ENCODE data around the gene AGAP1.

AGAP1 gene

DNA sequence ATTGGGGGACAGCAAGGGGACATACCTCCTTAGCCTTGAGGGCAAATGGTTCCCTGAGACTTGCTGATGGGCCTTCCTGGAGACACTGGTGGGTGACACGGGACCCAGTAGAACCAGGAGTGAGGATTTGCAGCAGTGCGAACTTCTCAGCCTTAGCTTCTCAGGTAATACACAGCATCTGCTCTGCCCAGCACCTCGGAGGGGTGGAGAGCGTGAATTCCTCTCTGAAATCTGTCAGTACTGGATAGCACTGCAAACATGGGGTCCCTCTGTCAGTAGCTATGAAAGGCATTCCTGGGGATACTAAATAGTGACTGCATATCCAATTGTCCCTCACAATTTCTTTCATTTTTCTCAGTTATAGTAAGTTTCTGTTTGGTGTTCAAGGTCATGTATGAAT is 522.7 kb downstream of the AGAP1 start:
- DNase-seq (ENCODE audit: low read depth in 3 of 3, low spot score in 1 of 3): no peak

- no peak for DNase-seq (ENCODE audit: low read depth in 3 of 3, low spot score in 1 of 3)
Observed at GRCh38 chr2:236017446-236017845, 523.6 kb downstream of the AGAP1 start.

DNA sequence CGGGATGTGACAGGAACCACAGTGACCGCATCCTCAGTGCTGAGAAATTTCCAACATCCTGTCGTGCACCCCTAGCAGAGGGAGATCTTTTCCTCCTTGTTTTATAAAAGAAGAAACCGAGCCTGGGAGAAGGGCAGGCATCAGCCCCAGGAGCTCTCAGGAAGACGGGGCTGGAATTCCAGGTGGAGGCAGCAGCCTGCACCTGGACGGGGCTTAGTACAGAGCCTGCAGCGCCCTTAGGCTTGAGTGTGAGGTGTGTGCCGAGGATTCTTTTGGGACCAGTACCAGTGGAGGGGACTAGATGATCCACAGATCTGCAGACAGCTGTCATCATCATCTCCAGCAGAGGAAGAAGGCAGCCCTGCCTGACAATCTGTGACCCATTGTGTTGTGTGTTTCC is 525.6 kb downstream of the AGAP1 start:
- no peak for DNase-seq (ENCODE audit: low read depth in 3 of 3, low spot score in 1 of 3)

- DNase-seq (ENCODE audit: low read depth in 3 of 3, low spot score in 1 of 3): no peak
Observed at GRCh38 chr2:236021499-236022057, 527.7 kb downstream of the AGAP1 start.

GRCh38 chr2:236022128-236022527 is 528.3 kb downstream of the AGAP1 start:
- DNase-seq (ENCODE audit: low read depth in 3 of 3, low spot score in 1 of 3): no peak

DNA sequence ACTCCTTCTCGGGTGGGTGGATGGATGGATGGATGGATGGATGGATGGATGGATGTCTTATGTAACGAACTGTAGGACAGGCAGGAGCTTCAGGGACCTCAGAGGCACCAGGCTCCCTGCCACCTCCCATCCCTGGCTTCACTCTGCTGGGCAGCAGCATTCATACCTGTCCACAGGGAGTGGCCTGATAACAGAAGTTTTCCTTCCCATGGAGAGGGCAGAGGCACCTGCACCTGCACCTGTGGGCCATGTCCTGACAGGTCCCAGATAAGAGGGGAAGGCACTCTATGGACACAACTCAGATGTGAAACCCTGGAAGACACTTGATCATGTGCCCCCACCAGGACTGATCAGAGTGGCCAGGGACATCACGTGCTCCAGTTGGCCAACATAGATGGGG is 532.0 kb downstream of the AGAP1 start:
- no peak for DNase-seq (ENCODE audit: low read depth in 3 of 3, low spot score in 1 of 3)

DNA sequence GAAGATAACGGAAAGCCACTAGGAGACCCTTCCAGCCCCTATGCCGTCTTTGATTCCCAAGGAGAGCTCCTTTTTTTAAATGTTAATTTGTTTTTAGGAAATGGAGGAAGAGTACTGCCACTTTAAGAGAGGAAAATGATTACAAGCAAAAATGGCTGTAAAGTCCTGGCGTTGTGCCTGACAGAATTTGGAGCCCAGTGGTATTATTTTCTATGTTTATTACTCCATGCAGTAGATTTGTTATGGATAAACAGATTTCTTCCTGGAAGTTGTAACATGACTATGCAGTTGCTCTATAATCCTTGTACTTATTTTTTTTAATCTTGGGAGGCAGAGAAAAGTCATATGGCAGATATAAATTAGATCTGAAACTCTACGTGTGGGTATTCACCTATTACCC is 533.0 kb downstream of the AGAP1 start:
- no peak for DNase-seq (ENCODE audit: low read depth in 3 of 3, low spot score in 1 of 3)

GRCh38 chr2:236028066-236028465 is 534.2 kb downstream of the AGAP1 start:
- no peak for DNase-seq (ENCODE audit: low read depth in 3 of 3, low spot score in 1 of 3)

- DNase-seq (ENCODE audit: low read depth in 3 of 3, low spot score in 1 of 3): no peak
Observed at GRCh38 chr2:236033462-236033861, 539.6 kb downstream of the AGAP1 start.

DNA sequence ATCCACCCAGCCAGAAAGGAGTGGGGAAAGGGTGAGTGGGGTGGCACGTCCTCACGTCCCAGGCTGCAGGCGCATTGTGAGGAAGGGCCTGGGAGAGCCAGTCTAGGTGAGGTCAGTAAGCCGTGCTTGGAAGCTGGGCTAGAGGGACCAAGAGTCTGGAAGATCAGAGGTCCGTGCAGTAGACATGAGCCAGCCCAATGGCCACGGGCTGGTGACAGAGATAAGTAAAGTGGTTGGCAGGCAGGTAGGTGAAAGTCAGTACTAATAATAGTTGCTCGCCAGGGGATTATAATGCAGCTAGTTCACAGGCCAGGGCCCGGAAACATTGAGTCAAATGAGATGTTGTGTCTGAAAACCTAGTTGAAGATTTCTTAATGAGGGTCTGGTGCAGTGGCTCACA is 541.1 kb downstream of the AGAP1 start:
- no peak for DNase-seq (ENCODE audit: low read depth in 3 of 3, low spot score in 1 of 3)

GRCh38 chr2:236036045-236036444 is 542.2 kb downstream of the AGAP1 start:
- no peak for DNase-seq (ENCODE audit: low read depth in 3 of 3, low spot score in 1 of 3)

GRCh38 chr2:236038096-236038495 is 544.3 kb downstream of the AGAP1 start:
- no peak for DNase-seq (ENCODE audit: low read depth in 3 of 3, low spot score in 1 of 3)

DNA sequence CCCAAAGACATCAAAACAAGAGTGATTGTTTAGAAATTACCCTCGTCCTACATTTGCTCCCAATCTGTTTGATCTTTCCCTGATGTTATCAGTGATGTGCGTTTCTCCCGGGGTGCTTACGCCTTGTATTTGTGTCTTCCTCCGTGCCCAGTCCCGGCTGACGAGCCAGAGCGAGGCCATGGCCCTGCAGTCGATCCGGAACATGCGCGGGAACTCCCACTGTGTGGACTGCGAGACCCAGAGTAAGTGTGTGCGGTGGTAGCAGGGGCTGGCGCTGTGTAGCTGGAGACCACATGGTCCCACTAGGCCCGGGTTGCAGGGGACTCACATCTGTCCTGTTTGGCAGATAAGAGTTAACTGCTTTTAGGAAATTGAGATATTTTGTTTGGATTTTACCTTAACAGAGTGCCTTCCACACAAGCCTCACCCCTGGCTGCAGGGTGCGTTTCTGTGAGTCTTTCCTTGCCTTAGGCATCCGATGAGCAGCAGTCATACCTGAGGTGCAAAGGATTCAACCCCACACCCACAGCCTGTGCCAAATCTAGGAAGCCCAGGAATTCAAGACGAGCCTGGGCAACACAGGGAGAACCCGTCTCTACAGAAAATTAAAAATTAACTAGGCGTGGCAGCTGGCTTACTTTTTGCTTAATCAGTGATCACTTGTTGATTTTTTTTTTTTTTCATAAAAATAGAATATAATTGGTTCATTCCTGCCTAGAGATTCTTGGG is 546.9 kb downstream of the AGAP1 start:
- no peak for DNase-seq (ENCODE audit: low read depth in 3 of 3, low spot score in 1 of 3)

DNA sequence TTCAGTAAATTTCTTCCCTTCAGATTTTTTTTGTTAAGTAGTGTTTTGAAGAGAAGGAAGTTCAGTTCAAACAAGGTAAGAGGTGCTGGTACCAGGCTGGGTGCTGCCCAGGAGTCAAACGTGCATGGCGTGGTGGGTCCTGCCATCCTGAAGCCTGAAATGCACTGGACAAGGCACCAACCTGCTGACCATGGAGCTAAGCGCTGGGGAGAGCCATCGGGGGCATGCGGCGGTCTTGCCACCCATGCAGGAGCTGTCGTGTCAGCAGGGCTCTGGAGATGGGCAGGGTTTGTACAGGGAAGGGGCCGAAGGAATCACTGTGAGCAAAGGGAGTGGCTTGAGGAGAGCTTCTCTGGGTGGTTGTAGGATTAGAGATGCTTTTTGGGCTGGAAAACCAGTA is 547.8 kb downstream of the AGAP1 start:
- no peak for DNase-seq (ENCODE audit: low read depth in 3 of 3, low spot score in 1 of 3)

DNA sequence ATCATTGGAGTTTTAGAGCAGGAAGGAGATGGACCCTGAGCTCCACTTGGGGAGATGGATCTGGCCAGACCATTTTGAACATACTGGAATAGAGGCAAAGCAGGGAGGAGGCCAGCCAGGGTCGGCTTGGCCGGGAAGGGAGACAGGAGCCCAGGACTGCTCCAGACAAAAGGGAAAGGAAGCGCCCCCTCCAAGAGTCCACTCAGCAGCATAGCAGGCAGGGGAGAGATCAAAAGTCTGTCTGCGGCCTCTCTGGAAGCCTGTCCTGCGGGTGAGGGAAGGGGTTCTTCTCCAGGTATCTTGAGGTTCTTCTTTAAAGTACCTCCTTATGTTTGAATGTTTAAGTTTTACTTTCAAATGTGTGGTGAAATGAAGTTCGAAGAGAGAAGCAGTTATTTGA is 548.2 kb downstream of the AGAP1 start:
- DNase-seq (ENCODE audit: low read depth in 3 of 3, low spot score in 1 of 3): no peak

GRCh38 chr2:236044191-236044590 is 550.3 kb downstream of the AGAP1 start:
- DNase-seq (ENCODE audit: low read depth in 3 of 3, low spot score in 1 of 3): no peak

DNA sequence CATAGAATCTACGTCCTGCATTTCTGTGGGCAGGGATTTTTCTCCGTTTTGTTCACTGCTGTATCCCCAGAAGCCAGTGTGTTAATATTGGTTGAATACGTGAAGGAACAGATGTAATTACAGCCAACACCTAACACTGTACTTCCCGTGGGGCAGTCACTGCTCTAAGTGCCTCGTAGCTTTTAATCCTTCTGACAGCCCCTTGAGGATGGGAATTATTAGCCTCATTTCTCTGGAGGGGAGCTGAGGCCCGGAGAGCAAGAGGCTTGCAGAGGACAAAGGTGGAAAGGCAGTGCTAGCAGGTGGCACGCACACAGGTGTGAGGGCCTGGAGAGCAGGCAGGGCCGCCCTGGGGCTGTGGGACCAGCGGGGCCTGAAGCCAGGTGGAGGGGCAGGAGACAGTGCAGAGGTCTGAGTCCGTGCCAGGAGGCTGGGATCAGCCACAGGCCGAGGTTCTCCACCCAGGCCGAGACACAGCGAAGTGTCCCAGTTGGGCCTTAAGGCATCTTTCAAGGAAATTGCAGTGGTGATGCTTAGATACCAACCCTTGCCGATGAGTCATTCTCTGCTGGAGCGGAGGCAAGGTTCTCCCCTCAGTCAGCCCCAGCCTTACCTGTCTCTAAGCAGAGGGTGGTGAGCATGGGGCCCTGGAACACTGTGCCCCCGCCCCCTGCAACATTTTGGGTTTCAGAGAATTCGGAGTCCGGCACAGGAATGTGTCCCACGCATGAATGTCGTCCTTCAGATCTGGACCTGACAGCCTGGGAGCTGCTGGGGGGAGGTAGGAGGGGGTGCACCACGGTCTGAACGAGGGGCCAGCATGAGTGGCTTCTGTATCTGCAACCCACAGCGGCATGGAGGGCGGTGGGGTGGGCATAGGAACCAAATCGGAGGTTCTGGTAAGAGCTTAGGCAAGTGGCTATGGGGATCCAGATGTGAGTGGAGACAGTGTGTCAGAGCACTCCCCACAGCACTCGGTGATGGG is 551.7 kb downstream of the AGAP1 start:
- DNase-seq (ENCODE audit: low read depth in 3 of 3, low spot score in 1 of 3): no peak

DNA sequence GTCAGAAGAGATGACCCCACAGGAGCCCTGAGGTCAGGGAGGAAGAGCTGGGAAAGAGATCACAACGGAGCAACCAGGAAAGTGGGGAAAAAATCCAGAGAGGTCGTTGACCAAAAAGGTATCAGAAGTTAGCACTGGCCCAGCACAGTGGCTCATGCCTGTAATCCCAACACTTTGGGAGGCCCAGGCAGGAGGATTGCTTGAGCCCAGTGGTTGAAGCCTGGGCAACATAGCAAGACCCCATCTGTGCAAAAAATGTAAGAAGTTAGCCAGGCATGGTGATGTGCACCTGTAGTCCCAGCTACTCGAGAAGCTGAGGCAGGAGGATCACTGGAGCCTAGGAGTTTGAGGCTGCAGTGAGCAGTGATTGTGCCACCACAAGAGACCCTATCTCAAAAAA is 552.9 kb downstream of the AGAP1 start:
- no peak for DNase-seq (ENCODE audit: low read depth in 3 of 3, low spot score in 1 of 3)

DNA sequence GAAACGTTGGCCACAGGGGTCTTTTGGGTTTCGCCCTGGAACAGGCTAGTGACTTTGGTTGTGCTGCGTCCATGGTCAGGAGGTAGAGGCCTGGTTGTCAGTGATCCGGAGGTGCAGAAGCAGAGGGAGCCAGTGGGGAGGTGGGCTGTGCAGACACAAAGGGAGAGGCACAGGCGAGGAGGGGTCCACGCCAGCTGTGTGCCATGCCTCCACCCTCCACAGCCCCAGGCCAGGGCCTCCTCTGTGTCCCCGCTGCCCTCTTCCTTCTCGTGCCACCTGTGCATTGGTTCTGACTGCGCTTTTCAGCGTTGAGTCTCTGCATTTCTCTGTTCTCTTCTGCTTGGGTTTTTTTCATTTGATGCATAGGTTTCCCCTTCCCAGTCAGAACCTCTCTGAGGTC is 553.3 kb downstream of the AGAP1 start:
- no peak for DNase-seq (ENCODE audit: low read depth in 3 of 3, low spot score in 1 of 3)

GRCh38 chr2:236047886-236048540 is 554.2 kb downstream of the AGAP1 start:
- DNase-seq (ENCODE audit: low read depth in 3 of 3, low spot score in 1 of 3): no peak

DNA sequence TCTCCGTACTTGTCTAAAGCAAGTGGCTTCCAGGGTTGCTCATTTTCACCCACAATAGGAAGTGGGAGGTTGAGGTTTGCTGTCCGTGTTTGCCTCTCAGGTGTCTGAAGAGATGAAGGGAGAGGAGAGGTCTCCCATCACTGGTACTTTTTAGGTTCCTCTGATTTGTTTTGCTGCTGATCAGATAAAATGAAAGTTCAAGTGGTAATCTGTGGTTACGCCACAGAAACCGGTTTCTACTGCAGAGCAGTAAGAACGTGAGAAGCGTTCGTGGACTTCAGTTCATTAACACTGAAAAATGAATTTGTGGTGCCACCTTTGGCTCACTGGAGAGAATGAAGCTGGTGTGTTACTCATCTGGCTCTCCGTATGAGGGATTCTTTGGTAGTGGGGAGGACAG is 556.1 kb downstream of the AGAP1 start:
- DNase-seq (ENCODE audit: low read depth in 3 of 3, low spot score in 1 of 3): no peak

GRCh38 chr2:236051351-236051750 is 557.5 kb downstream of the AGAP1 start:
- DNase-seq (ENCODE audit: low read depth in 3 of 3, low spot score in 1 of 3): no peak

Data from stimulated activated CD4-positive, alpha-beta T cell treated with anti-CD3 and anti-CD28 coated beads, TNF-alpha, amount 100 ng/mL, for 1 hour (primary cell).